Spleen (tissue), 11 donors: ENCODE measurements around the gene SMOC2. TPM values are rescaled to one million over a fixed set of nuclear protein-coding genes. Genes with fewer than 3 reads are reported as not detected.

ENCODE experiments used
- DNase-seq: peaks from one replicate; pipeline ENCODE4 v3.0.0-alpha.2; 2020
- H3K27ac ChIP-seq, 8 donors: fragments of 200-600 bp; sonication (generic) in 7 of 8; 1 replicate in 4 of 8; 2 replicates in 4 of 8; pipeline versions ENCODE4 v1.5.0 to v1.8.0; 2016 to 2021; ENCODE audit warnings: inconsistent platforms in 4 of 8, mild to moderate bottlenecking in 4 of 8, moderate library complexity in 1 of 8
- H3K27me3 ChIP-seq, 7 donors: fragments of 200-600 bp; sonication (generic) in 6 of 7; replicated peaks in 1 of 7; 1 replicate in 4 of 7; 2 replicates in 3 of 7; pipeline versions ENCODE4 v1.5.0 to v1.8.0; 2016 to 2021; ENCODE audit warnings: inconsistent platforms in 3 of 7, mild to moderate bottlenecking in 1 of 7
- H3K36me3 ChIP-seq, 6 donors: fragments of 200-600 bp; sonication (generic) in 5 of 6; 1 replicate in 4 of 6; 2 replicates in 2 of 6; pipeline versions ENCODE4 v1.5.0 to v1.8.0; 2016 to 2021; ENCODE audit warnings: inconsistent platforms in 2 of 6
- H3K4me1 ChIP-seq, 6 donors: fragments of 200-600 bp; sonication (generic) in 5 of 6; 1 replicate in 3 of 6; 2 replicates in 3 of 6; pipeline versions ENCODE4 v1.5.0 to v1.8.0; 2016 to 2021; ENCODE audit warnings: inconsistent platforms in 3 of 6
- H3K4me3 ChIP-seq, 8 donors: fragments of 200-600 bp; sonication (generic) in 7 of 8; 1 replicate in 4 of 8; 2 replicates in 4 of 8; pipeline versions ENCODE4 v1.5.0 to v1.8.0; 2016 to 2021; ENCODE audit warnings: inconsistent platforms in 4 of 8, mild to moderate bottlenecking in 4 of 8, moderate library complexity in 2 of 8
- H3K9me3 ChIP-seq, 8 donors: fragments of 200-600 bp; sonication (generic) in 7 of 8; 1 replicate in 4 of 8; 2 replicates in 4 of 8; pipeline versions ENCODE4 v1.5.0 to v1.8.0; 2016 to 2021; ENCODE audit warnings: inconsistent platforms in 4 of 8
- POLR2A ChIP-seq, 3 donors: fragments of 450-650 bp; IDR thresholded peaks; one replicate each; pipeline ENCODE4 v1.5.1; 2017; ENCODE audit warnings: antibody characterized with exemption in 3 of 3, mild to moderate bottlenecking in 1 of 3
- POLR2AphosphoS5 ChIP-seq, 3 donors: sonication (generic); formaldehyde crosslinking; IDR thresholded peaks; one replicate each; pipeline ENCODE4 v1.5.1; 2017; ENCODE audit warnings: antibody characterized with exemption in 3 of 3
- WGBS, 5 donors: extraction: QIAGEN DNeasy Blood & Tissue Kit in 3 of 5; methylation state at CpG; one replicate each; pipeline versions ENCODE4 v1.1.5 to v1.1.7; 2013 to 2018; 5-methylcytosine and 5-hydroxymethylcytosine counted together
- intact Hi-C: fragments of 100-400 bp; cut with DNase I; formaldehyde crosslinking; loops from one replicate; pipeline ENCODE4 v1.15.0; 2023; ENCODE audit warnings: low total_unique reads
- polyA plus RNA-seq, 3 donors: library from polyadenylated mRNA; stranded (reverse); fragments of 200-250 nt; gene quantifications; one replicate each; pipeline ENCODE4 v1.2.1, GENCODE V29; 2013
- total RNA-seq, 7 donors: library from RNA; depleted of rRNA in 3 of 7; stranded (reverse); fragments of >200 nt in 3 of 7; fragmentation: NEBNext Ultra II Directional in 4 of 7; extraction: Animal tissue kit (Norgen Biotek cat#: 25700) in 4 of 7; gene quantifications; one replicate each; pipeline versions ENCODE4 v1.1.0 to v1.2.1, GENCODE V29; 2016 to 2021
- TF ChIP-seq, protein P1 (sequence below), 11 experiments: fragments of 200-600 bp in 7 of 11; fragments of 450-650 bp in 4 of 11; sonication (generic) in 4 of 11; IDR thresholded peaks in 8 of 11; conservative IDR thresholded peaks in 3 of 11; 1 replicate in 7 of 11; 2 replicates in 4 of 11; pipeline versions ENCODE4 v1.4.0 to v1.8.0; 2016 to 2021; ENCODE audit warnings: antibody characterized with exemption in 11 of 11, inconsistent platforms in 4 of 11, mild to moderate bottlenecking in 1 of 11
- donor health status: healthy with polysubstance abuse.
- donor health status: DM: no; HTN: no; CAD: no; lungs with moderate emphysema.
- donor health status: DM: no; HTN: no; CAD: no.
- donor health status: Bipolar disorder and iron deficiency.
- donor health status: healthy.
- donor health status: DM: no; HTN: no; CAD: no.
- donor health status: DM: yes; HTN: yes; CAD: no.

Gene SMOC2
- total and polyA plus RNA-seq, 10 donors, result 0.94 to 7.6 (median 1.8) TPM

DNA sequence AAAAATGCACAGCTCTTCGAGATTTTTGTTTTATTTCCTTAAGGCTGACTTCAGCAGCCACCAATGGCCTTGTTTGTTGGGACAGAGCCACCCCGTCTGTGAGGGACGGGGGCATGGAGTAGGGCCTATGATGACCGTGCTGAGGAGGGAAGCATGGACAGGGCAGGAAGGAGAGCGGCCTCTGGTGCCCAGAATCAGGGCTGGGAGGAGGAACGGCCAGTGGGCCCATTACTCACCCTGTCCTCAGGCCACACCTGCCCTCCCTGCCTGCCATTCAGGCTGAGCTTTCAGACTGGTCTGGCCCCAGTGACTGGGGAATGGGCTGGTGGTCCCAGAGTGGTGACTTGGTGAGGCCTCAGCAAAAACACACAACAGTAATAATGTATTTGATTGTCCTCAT lies 104.4 kb downstream of the SMOC2 start:
- Histone ChIP-seq H3K27ac (no peak overlapping the region), H3K27me3 (peaks cover 0 to 8% (median 0%) of the 10 kb centered on the region in 7 donors), H3K9me3 (no peaks in the 10 kb centered on the region), H3K4me3 (no peak overlapping the region), H3K36me3 (no peaks in the 10 kb centered on the region), H3K4me1 (no peaks in the 10 kb centered on the region)
- intact Hi-C loops, result no loop called here
- TF ChIP-seq POLR2A (IDR thresholded peaks at IDR 0.05) (no peak), POLR2AphosphoS5 (IDR thresholded peaks at IDR 0.05) (no peak)
- TF ChIP-seq, protein P1, sequence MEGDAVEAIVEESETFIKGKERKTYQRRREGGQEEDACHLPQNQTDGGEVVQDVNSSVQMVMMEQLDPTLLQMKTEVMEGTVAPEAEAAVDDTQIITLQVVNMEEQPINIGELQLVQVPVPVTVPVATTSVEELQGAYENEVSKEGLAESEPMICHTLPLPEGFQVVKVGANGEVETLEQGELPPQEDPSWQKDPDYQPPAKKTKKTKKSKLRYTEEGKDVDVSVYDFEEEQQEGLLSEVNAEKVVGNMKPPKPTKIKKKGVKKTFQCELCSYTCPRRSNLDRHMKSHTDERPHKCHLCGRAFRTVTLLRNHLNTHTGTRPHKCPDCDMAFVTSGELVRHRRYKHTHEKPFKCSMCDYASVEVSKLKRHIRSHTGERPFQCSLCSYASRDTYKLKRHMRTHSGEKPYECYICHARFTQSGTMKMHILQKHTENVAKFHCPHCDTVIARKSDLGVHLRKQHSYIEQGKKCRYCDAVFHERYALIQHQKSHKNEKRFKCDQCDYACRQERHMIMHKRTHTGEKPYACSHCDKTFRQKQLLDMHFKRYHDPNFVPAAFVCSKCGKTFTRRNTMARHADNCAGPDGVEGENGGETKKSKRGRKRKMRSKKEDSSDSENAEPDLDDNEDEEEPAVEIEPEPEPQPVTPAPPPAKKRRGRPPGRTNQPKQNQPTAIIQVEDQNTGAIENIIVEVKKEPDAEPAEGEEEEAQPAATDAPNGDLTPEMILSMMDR (IDR thresholded peaks at IDR 0.05 in 8 of 11, conservative IDR thresholded peaks at IDR 0.05 in 3 of 11), result no peak
- WGBS, 5 donors, result 55 to 80% (median 74%) methylated on average over 6 of the region's 6 CpGs
- DNase-seq, result no peak

DNA sequence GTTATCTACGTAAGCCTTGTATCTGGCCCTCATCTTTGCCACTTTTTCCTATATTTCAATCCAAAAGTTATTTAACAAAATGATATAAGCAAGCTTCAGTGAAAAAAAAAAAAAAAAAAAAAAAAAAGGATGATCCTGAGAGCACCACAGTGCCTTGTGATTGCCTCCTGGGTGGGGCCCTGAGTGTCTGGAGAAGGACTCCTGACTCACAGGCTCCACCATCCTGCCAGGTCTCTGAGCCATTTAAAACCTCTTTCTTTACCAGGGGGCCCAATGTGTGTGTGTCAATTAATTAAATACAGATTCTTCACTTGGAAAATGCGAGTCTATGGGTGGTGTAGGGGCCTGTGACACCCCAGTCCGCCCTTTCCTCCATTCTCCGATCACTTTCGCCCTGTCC lies 105.2 kb downstream of the SMOC2 start:
- no peak overlapping the region for H3K4me3 ChIP-seq
- peaks cover 0 to 7% (median 0%) of the 10 kb centered on the region in 8 donors for H3K9me3 ChIP-seq
- intact Hi-C loops, result no loop called here
- WGBS, 5 donors, result 78 to 91% (median 88%) methylated on average over 5 of the region's 5 CpGs
- H3K27me3 ChIP-seq, result peaks cover 0 to under 1% (median 0%) of the 10 kb centered on the region in 7 donors
- no peak for DNase-seq
- TF ChIP-seq, protein P1 (IDR thresholded peaks at IDR 0.05 in 8 of 11, conservative IDR thresholded peaks at IDR 0.05 in 3 of 11), result no peak
- TF ChIP-seq POLR2AphosphoS5 (IDR thresholded peaks at IDR 0.05) (no peak), POLR2A (IDR thresholded peaks at IDR 0.05) (no peak)
- H3K27ac ChIP-seq, result no peak overlapping the region
- no peaks in the 10 kb centered on the region for H3K4me1 ChIP-seq
- H3K36me3 ChIP-seq, result no peaks in the 10 kb centered on the region

DNA sequence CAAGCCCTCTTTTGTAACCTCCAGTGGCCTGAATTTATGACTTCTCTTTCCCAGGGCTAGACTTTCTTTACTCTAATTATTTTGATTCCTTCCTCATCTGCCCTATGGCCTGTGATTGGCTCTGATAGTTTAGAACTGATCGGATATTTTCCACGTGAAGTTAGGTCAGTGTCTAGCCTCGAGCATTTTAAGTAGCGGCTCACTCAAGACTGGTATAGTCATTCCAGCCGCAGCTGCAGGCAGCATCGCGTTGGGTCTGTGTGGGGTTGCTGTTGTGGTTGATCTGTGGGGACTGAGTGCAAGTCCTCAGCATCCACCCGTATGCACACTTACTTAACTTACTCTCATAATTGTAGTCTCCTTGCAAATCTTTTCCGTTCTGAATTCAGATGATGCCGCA lies 105.7 kb downstream of the SMOC2 start:
- intact Hi-C loops, result no loop called here
- H3K27ac ChIP-seq, result no peak overlapping the region
- TF ChIP-seq POLR2A (IDR thresholded peaks at IDR 0.05) (no peak), POLR2AphosphoS5 (IDR thresholded peaks at IDR 0.05) (no peak)
- TF ChIP-seq, protein P1 (IDR thresholded peaks at IDR 0.05 in 8 of 11, conservative IDR thresholded peaks at IDR 0.05 in 3 of 11), result no peak

DNA sequence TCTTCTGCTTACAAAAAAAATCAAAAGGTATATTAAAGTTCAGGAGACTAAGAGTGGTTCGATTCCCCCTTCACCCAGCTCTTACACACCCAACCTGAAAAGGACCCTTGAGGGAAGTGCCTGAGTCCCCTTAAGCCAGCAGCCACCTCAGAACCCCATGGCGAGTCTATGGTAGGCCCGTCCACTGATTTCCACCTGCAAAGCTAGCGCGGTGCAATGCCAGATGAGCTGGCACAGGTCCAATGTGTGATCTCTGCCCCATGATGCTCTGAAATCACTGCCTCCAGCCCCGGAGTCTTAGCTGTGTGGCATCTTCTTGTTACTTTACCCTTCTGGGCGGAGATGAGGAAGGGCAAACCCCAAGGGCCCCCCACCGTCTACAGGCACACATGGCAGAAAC lies 109.3 kb downstream of the SMOC2 start:
- intact Hi-C loops, result no loop called here
- no peak for TF ChIP-seq POLR2A (IDR thresholded peaks at IDR 0.05)
- TF ChIP-seq POLR2AphosphoS5 (IDR thresholded peaks at IDR 0.05), result no peak
- TF ChIP-seq, protein P1 (IDR thresholded peaks at IDR 0.05 in 8 of 11, conservative IDR thresholded peaks at IDR 0.05 in 3 of 11), result no peak
- Histone ChIP-seq H3K27ac (no peak overlapping the region), H3K27me3 (no peaks in the 10 kb centered on the region), H3K36me3 (no peaks in the 10 kb centered on the region), H3K9me3 (peaks cover 0 to 14% (median 0%) of the 10 kb centered on the region in 8 donors), H3K4me3 (no peak overlapping the region), H3K4me1 (no peaks in the 10 kb centered on the region)
- 77 to 86% (median 84%) methylated on average over 8 of the region's 8 CpGs for WGBS, 5 donors
- no peak for DNase-seq

More for the DNA sequence above, 105.7 kb downstream of the SMOC2 start:
- no peaks in the 10 kb centered on the region for H3K4me1 ChIP-seq
- H3K9me3 ChIP-seq, result peaks cover 0 to 7% (median 0%) of the 10 kb centered on the region in 8 donors
- no peaks in the 10 kb centered on the region for H3K36me3 ChIP-seq
- whole genome bisulfite sequencing, 5 donors, result 89 to 94% (median 92%) methylated on average over 10 of the region's 10 CpGs
- no peak overlapping the region for H3K4me3 ChIP-seq
- H3K27me3 ChIP-seq, result no peaks in the 10 kb centered on the region
- DNase-seq, result no peak
